ENCODE results near the gene CLEC12A. TPM values are rescaled to one million over a fixed set of nuclear protein-coding genes. Genes with fewer than 3 reads are reported as not detected.

Gene CLEC12A
- total and polyA plus RNA-seq, 7 donors: 0.82 to 8.3 (median 2.4) TPM; not detected in 2

DNA sequence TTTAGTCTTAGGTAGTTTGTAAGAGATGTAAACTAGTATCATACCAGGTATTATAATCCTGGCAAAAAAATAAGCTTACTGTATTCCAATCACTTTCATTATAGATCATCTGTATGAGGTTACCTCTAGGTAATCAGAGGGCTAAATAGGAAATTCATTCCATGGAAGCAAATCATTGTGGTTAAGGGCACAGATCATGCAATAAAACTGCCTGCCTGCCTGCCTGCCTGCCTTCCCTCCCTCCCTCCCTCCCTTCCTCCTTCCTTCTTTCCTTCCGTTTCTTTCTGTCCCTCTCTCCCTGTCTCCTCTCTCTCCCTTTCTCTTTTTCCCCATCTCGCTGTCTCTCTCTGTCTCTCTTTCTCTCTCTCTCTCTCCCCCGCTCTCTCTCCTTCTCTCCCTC, 56.1 kb downstream of the CLEC12A start:
- no peaks in the 10 kb centered on the region for H3K9me3 ChIP-seq
- H3K27ac ChIP-seq: no peak overlapping the region
- no peak for DNase-seq
- intact Hi-C loops (cut with DNase I): no loop called here
- TF ChIP-seq, protein P1, sequence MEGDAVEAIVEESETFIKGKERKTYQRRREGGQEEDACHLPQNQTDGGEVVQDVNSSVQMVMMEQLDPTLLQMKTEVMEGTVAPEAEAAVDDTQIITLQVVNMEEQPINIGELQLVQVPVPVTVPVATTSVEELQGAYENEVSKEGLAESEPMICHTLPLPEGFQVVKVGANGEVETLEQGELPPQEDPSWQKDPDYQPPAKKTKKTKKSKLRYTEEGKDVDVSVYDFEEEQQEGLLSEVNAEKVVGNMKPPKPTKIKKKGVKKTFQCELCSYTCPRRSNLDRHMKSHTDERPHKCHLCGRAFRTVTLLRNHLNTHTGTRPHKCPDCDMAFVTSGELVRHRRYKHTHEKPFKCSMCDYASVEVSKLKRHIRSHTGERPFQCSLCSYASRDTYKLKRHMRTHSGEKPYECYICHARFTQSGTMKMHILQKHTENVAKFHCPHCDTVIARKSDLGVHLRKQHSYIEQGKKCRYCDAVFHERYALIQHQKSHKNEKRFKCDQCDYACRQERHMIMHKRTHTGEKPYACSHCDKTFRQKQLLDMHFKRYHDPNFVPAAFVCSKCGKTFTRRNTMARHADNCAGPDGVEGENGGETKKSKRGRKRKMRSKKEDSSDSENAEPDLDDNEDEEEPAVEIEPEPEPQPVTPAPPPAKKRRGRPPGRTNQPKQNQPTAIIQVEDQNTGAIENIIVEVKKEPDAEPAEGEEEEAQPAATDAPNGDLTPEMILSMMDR (IDR thresholded peaks at IDR 0.05): no peak
- no peak for TF ChIP-seq POLR2A (IDR thresholded peaks at IDR 0.05)
- no peak for TF ChIP-seq POLR2AphosphoS5 (IDR thresholded peaks at IDR 0.05)
- no peak for TF ChIP-seq EP300 (IDR thresholded peaks at IDR 0.05)
- H3K27me3 ChIP-seq: no peaks in the 10 kb centered on the region
- H3K4me3 ChIP-seq: no peak overlapping the region
- WGBS, 2 donors: 69 to 72% methylated on average over 3 of the region's 3 CpGs
- H3K4me1 ChIP-seq: no peaks in the 10 kb centered on the region
- H3K36me3 ChIP-seq: no peaks in the 10 kb centered on the region

DNA sequence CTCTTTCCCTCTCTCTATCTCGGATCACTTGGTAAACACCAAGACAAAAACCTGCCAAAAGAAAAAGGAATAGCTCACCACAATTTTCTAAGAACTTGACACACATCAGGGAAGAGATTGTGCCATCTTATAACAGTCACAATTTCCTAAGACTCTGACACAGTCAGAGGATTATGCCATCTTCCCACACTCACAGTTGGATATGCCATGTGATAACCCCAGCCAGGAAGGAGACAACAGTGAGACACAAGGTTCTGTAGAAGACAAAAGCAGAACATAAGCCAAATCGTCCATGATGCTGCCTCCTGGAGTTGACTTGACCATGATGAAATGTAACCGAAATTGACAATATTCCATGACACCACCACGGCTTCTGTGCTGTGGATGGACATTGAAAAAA, 56.5 kb downstream of the CLEC12A start:
- H3K27ac ChIP-seq: no peak overlapping the region
- WGBS, 2 donors: 56 to 69% methylated on average over 4 of the region's 4 CpGs

DNA sequence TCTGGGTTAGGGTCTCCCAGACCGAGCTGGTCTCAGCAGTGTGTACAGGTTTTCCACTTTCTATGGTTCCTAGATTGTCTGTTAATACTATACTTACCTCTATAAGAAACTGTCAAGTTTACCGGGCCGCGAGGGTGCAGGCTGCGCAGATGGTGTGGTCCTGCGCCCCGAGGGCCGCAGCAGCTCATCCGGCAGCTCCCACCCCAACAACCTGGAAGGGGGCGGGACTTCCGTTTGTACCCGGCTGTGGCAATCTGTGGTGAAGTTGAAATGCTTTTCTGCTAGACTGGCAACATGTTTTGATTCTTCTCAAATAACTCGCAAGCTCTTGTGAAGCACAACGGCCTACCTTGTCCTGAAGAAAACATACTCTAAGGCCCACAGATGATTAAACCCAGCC, 59.2 kb downstream of the CLEC12A start, which contains the start of gene CLEC9A:
Gene CLEC9A, plus strand, starts transcription at position 237 of the 400 bp plus-strand sequence. CDS start 22,006 bp downstream, outside the sequence.
- Histone ChIP-seq H3K27me3 (no peaks in the 10 kb centered on the region), H3K27ac (no peak within 1 kb of the TSS), H3K36me3 (no peaks in the 10 kb centered on the region), H3K4me1 (no peaks in the 10 kb centered on the region), H3K9me3 (no peaks in the 10 kb centered on the region), H3K4me3 (no peak within 1 kb of the TSS)
- DNase-seq: no peak
- WGBS, 2 donors: 95 to 96% methylated on average over 14 of the region's 14 CpGs
- TF ChIP-seq EP300 (IDR thresholded peaks at IDR 0.05): no peak
- TF ChIP-seq POLR2AphosphoS5 (IDR thresholded peaks at IDR 0.05): no peak
- TF ChIP-seq POLR2A (IDR thresholded peaks at IDR 0.05): no peak
- TF ChIP-seq, protein P1 (IDR thresholded peaks at IDR 0.05): no peak
- intact Hi-C loops (cut with DNase I): loop anchor here (5.0 kb wide), 1 partner anchor 112 kb away; no protein-coding TSS in a partner anchor

More for the DNA sequence above, 56.5 kb downstream of the CLEC12A start:
- no peak for DNase-seq
- no peaks in the 10 kb centered on the region for H3K4me1 ChIP-seq
- H3K27me3 ChIP-seq: no peaks in the 10 kb centered on the region
- no peak overlapping the region for H3K4me3 ChIP-seq
- no peaks in the 10 kb centered on the region for H3K9me3 ChIP-seq
- H3K36me3 ChIP-seq: no peaks in the 10 kb centered on the region
- intact Hi-C loops (cut with DNase I): no loop called here
- TF ChIP-seq, protein P1 (IDR thresholded peaks at IDR 0.05): no peak
- TF ChIP-seq EP300 (IDR thresholded peaks at IDR 0.05) (no peak), POLR2A (IDR thresholded peaks at IDR 0.05) (no peak), POLR2AphosphoS5 (IDR thresholded peaks at IDR 0.05) (peak in 1 of 4 donors; percentile 39)

DNA sequence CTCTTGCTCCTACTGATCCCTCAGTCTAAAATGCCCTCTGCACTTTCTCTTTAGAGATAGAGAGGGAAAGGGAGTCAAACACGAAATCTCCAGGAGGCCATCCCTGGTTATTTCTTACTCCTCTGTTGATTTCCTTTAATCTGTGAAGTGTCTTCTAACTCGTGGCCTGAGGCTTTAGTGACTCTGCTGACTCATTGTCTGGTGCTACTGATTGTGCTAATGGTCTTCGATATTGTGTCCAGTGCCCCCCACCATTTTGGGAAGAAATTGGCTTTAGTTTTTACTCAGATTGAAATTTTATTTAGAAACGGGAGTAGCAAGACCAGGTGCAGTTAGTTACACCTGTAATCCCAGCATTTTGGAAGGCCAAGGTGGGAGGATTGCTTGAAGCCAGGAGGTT, 60.1 kb downstream of the CLEC12A start:
- H3K27me3 ChIP-seq: no peaks in the 10 kb centered on the region
- DNase-seq: no peak
- H3K4me3 ChIP-seq: no peak overlapping the region
- no peaks in the 10 kb centered on the region for H3K9me3 ChIP-seq
- 64 to 67% methylated on average over 4 of the region's 4 CpGs for WGBS, 2 donors
- intact Hi-C loops (cut with DNase I): loop anchor here (5.0 kb wide), 1 partner anchor 111 kb away; no protein-coding TSS in a partner anchor
- no peaks in the 10 kb centered on the region for H3K36me3 ChIP-seq
- H3K27ac ChIP-seq: no peak overlapping the region
- no peaks in the 10 kb centered on the region for H3K4me1 ChIP-seq
- no peak for TF ChIP-seq POLR2AphosphoS5 (IDR thresholded peaks at IDR 0.05)
- TF ChIP-seq, protein P1 (IDR thresholded peaks at IDR 0.05): no peak

DNA sequence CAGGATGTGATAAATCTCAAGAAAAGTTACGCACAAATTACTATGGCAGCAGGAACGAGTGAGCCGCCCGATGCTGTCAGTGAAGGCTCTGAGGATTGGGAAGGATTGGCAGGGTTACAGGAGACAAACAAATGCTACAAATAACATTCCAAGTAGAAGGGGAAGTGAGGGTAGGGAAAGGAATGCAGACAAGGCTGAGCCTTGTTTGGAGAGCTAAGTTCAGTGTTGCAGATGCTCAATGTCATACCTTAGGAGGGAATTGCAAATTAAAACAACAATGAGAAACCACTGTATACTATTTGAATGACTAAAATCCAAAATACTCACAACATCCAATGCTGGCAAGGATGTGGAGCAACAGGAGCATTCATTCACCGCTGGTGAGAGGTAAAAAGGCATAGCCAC, 60.6 kb downstream of the CLEC12A start:
- Histone ChIP-seq H3K27me3 (no peaks in the 10 kb centered on the region), H3K4me1 (no peaks in the 10 kb centered on the region), H3K4me3 (no peak overlapping the region), H3K27ac (no peak overlapping the region), H3K9me3 (no peaks in the 10 kb centered on the region), H3K36me3 (no peaks in the 10 kb centered on the region)
- no peak for DNase-seq
- intact Hi-C loops (cut with DNase I): loop anchor here (5.0 kb wide), 1 partner anchor 111 kb away; no protein-coding TSS in a partner anchor
- TF ChIP-seq POLR2A (IDR thresholded peaks at IDR 0.05): no peak
- TF ChIP-seq POLR2AphosphoS5 (IDR thresholded peaks at IDR 0.05): no peak
- TF ChIP-seq, protein P1 (IDR thresholded peaks at IDR 0.05): no peak
- TF ChIP-seq EP300 (IDR thresholded peaks at IDR 0.05): no peak
- 80 to 86% methylated on average over 5 of the region's 5 CpGs for WGBS, 2 donors
